DND-41 (cell line): ENCODE measurements around the gene CNDP2.

ENCODE experiments used
- CTCF ChIP-seq: IDR thresholded peaks from 2 replicates; pipeline ENCODE4 v1.5.1; 2012; ENCODE audit warnings: borderline replicate concordance, low read length, moderate library complexity, mild to moderate bottlenecking; ENCODE audit not compliant: poor library complexity, severe bottlenecking; ENCODE audit errors: extremely low read depth
- EZH2 ChIP-seq: IDR thresholded peaks from 3 replicates; pipeline ENCODE4 v1.6.1; 2012; ENCODE audit warnings: borderline replicate concordance, low read depth, mild to moderate bottlenecking, moderate library complexity, low read length, inconsistent platforms; ENCODE audit not compliant: severe bottlenecking

GRCh38 chr18:74533666-74534065 is 37.5 kb downstream of the CNDP2 start:
- TF ChIP-seq EZH2 (no peak), CTCF (no peak)
